K562 (cell line): Measurements from ENCODE around the gene GZMH.

Experiments used
- ERF ChIP-seq: fragments of 450-650 bp; formaldehyde crosslinking; IDR thresholded peaks from 2 replicates; pipeline ENCODE4 v1.4.0; 2020; ENCODE audit warnings: mild to moderate bottlenecking, mixed read lengths
- FOXP4 ChIP-seq: sonication (generic); formaldehyde crosslinking; IDR thresholded peaks from 2 replicates; pipeline ENCODE4 v1.8.0; 2022; ENCODE audit warnings: mild to moderate bottlenecking, missing genetic modification reagents, borderline replicate concordance
- NR2C2 ChIP-seq, 2 experiments: fragments of 200-800 bp in 1 of 2; sonication (Bioruptor generic) in 1 of 2; sonication (generic) in 1 of 2; formaldehyde crosslinking in 1 of 2; IDR thresholded peaks; 2 replicates each; pipeline versions ENCODE4 v1.6.1 to v1.8.0; 2016 to 2022; ENCODE audit warnings: mild to moderate bottlenecking in 1 of 2, missing compliant biosample characterization in 1 of 2, missing genetic modification characterization in 1 of 2, missing genetic modification reagents in 1 of 2
- PURB ChIP-seq: sonication (generic); formaldehyde crosslinking; IDR thresholded peaks from 2 replicates; pipeline ENCODE4 v1.9.0; 2021; ENCODE audit warnings: low read depth, mild to moderate bottlenecking, missing genetic modification reagents
- ZNF609 ChIP-seq: sonication (generic); formaldehyde crosslinking; IDR thresholded peaks from 2 replicates; pipeline ENCODE4 v1.8.1; 2023; ENCODE audit warnings: missing genetic modification reagents, mild to moderate bottlenecking, borderline replicate concordance

- no peak for TF ChIP-seq ERF
- TF ChIP-seq ZNF609 (CRISPR knock-in tag): no peak
- no peak for TF ChIP-seq PURB (CRISPR knock-in tag)
- no peak for TF ChIP-seq FOXP4 (CRISPR knock-in tag)
- no peak for TF ChIP-seq NR2C2 (CRISPR knock-in tag; IDR thresholded peaks at IDR 0.05)
- no peak for TF ChIP-seq NR2C2 (tag; IDR thresholded peaks at IDR 0.05)
Observed at GRCh38 chr14:24605435-24606190, 3.9 kb downstream of the GZMH start.
